Esophagus squamous epithelium (tissue), 4 donors: Measurements from ENCODE around the gene REPIN1.

Experiments used
- CTCF ChIP-seq, 6 experiments: fragments of 450-650 bp in 4 of 6; fragments of 200-600 bp in 2 of 6; sonication (generic) in 2 of 6; IDR thresholded peaks; one replicate each; pipeline ENCODE4 v1.5.1; 2016 to 2019; ENCODE audit warnings: antibody characterized with exemption in 6 of 6, mild to moderate bottlenecking in 4 of 6, moderate library complexity in 4 of 6
- POLR2A ChIP-seq, 4 donors: fragments of 450-650 bp; IDR thresholded peaks; one replicate each; pipeline ENCODE4 v1.6.1; 2017; ENCODE audit warnings: antibody characterized with exemption in 4 of 4, mild to moderate bottlenecking in 4 of 4, moderate library complexity in 3 of 4

GRCh38 chr7:150420242-150420641 lies 51.6 kb downstream of the REPIN1 start:
- TF ChIP-seq POLR2A (IDR thresholded peaks at IDR 0.05) (no peak), CTCF (IDR thresholded peaks at IDR 0.05) (no peak)
